Panc1 (cell line): Measurements from ENCODE around the gene NAT9. TPM values are rescaled to one million over a fixed set of nuclear protein-coding genes. Genes with fewer than 3 reads are reported as not detected.

Experiments
- ATAC-seq: fragments of 200-7000 bp; cut with Tn5 transposase; 2 replicates; pipeline ENCODE4 v1.9.1; 2020; ENCODE audit warnings: mild to moderate bottlenecking, moderate library complexity
- BruUV-seq: library from RNA; stranded (reverse); fragments of 400-500 nt; replicated peaks from 2 replicates; lab custom pipeline; 2021; lab: Mats Ljungman, UMichigan
- CTCF ChIA-PET: fragments of 300-600 bp; sonication (Branson Sonifier 250); formaldehyde crosslinking; loops from one replicate; lab custom pipeline; 2022; ENCODE audit warnings: antibody characterized with exemption; lab: Charles Lee
- POLR2A ChIA-PET: fragments of 300-600 bp; sonication (Branson Sonifier 250); formaldehyde crosslinking; loops from one replicate; lab custom pipeline; 2022; ENCODE audit warnings: antibody characterized with exemption; lab: Charles Lee
- DNase-seq: peaks from one replicate; pipeline ENCODE4 v3.0.0-alpha.2; 2010; ENCODE audit warnings: low read depth, low spot score
- H3K27ac ChIP-seq: 2 replicates; pipeline ENCODE4 v1.5.1; 2011; ENCODE audit warnings: mild to moderate bottlenecking, low read length, inconsistent platforms
- H3K27me3 ChIP-seq: fragments of 200-500 bp; sonication (Bioruptor generic); 2 replicates; pipeline ENCODE4 v1.6.0; 2014; ENCODE audit warnings: low read length, inconsistent platforms; ENCODE audit not compliant: control insufficient read depth, insufficient read depth
- H3K36me3 ChIP-seq: fragments of 200-500 bp; sonication (Bioruptor generic); 2 replicates; pipeline ENCODE4 v1.5.1; 2014; ENCODE audit warnings: inconsistent platforms, mild to moderate bottlenecking, low read length, moderate library complexity; ENCODE audit not compliant: control insufficient read depth, insufficient read depth
- H3K4me1 ChIP-seq: 2 replicates; pipeline ENCODE4 v1.5.1; 2011; ENCODE audit warnings: inconsistent platforms, mild to moderate bottlenecking, low read length, moderate library complexity; ENCODE audit not compliant: control insufficient read depth, insufficient read depth
- H3K4me3 ChIP-seq, 2 experiments: 2 replicates each; pipeline ENCODE4 v1.5.1; 2011 to 2012; ENCODE audit warnings: low read depth in 2 of 2, low read length in 2 of 2, mild to moderate bottlenecking in 2 of 2, inconsistent platforms in 1 of 2, moderate library complexity in 1 of 2
- H3K9me3 ChIP-seq: fragments of 200-500 bp; sonication (Bioruptor generic); 2 replicates; pipeline ENCODE4 v1.5.1; 2014; ENCODE audit warnings: low read depth, mild to moderate bottlenecking, inconsistent platforms, low read length, moderate library complexity; ENCODE audit not compliant: control insufficient read depth, insufficient read depth
- CTCF ChIP-seq: fragments of 450-650 bp; IDR thresholded peaks from 2 replicates; pipeline ENCODE4 v1.5.1; 2017; ENCODE audit warnings: mild to moderate bottlenecking
- POLR2AphosphoS5 ChIP-seq: IDR thresholded peaks from 2 replicates; pipeline ENCODE4 v1.6.1; 2012; ENCODE audit warnings: mild to moderate bottlenecking, low read depth, low read length, moderate library complexity
- REST ChIP-seq, 2 experiments: IDR thresholded peaks; 2 replicates each; pipeline ENCODE4 v1.6.1; 2011 to 2012; ENCODE audit warnings: low read depth in 2 of 2, control low read depth in 1 of 2, low read length in 1 of 2, mild to moderate bottlenecking in 1 of 2, moderate library complexity in 1 of 2; ENCODE audit not compliant: insufficient read depth in 1 of 2
- SIN3A ChIP-seq: IDR thresholded peaks from 2 replicates; pipeline ENCODE4 v1.6.1; 2012; ENCODE audit warnings: low read depth, mild to moderate bottlenecking, low read length, moderate library complexity, borderline replicate concordance; ENCODE audit not compliant: insufficient read depth
- TCF7L2 ChIP-seq: IDR thresholded peaks from 2 replicates; pipeline ENCODE4 v1.6.1; 2011; ENCODE audit warnings: mild to moderate bottlenecking, low read depth, low read length, inconsistent platforms
- in situ Hi-C: cut with HindIII; loops from 2 replicates; pipeline ENCODE4 v1.10.0; 2016; ENCODE audit warnings: low sequenced_read_pairs, low pct_unique_long_range_greater_than_20kb
- intact Hi-C: fragments of 100-400 bp; cut with micrococcal nuclease; formaldehyde crosslinking; loops from one replicate; pipeline ENCODE4 v1.10.0; 2022; ENCODE audit not compliant: unreplicated experiment
- total RNA-seq: library from RNA; stranded (reverse); gene quantifications from one replicate; pipeline ENCODE4 v1.2.1, GENCODE V29; 2021; ENCODE audit not compliant: unreplicated experiment

NAT9 gene
- total RNA-seq, 1 experiment from 2014 or later: 90.1 TPM

GRCh38 chr17:74814453-74814852 is 38.3 kb upstream of the NAT9 start:
- Histone ChIP-seq H3K9me3 (no peaks in the 10 kb centered on the region), H3K27ac (no peak overlapping the region), H3K27me3 (no peaks in the 10 kb centered on the region), H3K4me1 (no peaks in the 10 kb centered on the region), H3K4me3 (no peak overlapping the region), H3K36me3 (no peaks in the 10 kb centered on the region)
- CTCF ChIA-PET: no interaction called here
- intact Hi-C loops: no loop called here
- no peak for ATAC-seq
- TF ChIP-seq CTCF (no peak), SIN3A (no peak), TCF7L2 (no peak), REST (IDR thresholded peaks at IDR 0.05; ENCODE audit: insufficient read depth in 1 of 2, low read depth in 2 of 2, low read length in 1 of 2) (no peak), POLR2AphosphoS5 (no peak)
- no peak for DNase-seq
- BruUV-seq: no TSS peak
- in situ Hi-C loops: no loop called here
- POLR2A ChIA-PET: no interaction called here

- Histone ChIP-seq H3K36me3 (no peaks in the 10 kb centered on the region), H3K27me3 (no peaks in the 10 kb centered on the region), H3K4me3 (no peak overlapping the region), H3K9me3 (no peaks in the 10 kb centered on the region), H3K4me1 (no peaks in the 10 kb centered on the region), H3K27ac (no peak overlapping the region)
- intact Hi-C loops (no loop called here), in situ Hi-C loops (no loop called here)
- no peak for TF ChIP-seq REST (IDR thresholded peaks at IDR 0.05; ENCODE audit: insufficient read depth in 1 of 2, low read depth in 2 of 2, low read length in 1 of 2)
- TF ChIP-seq POLR2AphosphoS5: no peak
- TF ChIP-seq TCF7L2: no peak
- no peak for TF ChIP-seq CTCF
- TF ChIP-seq SIN3A: no peak
- CTCF ChIA-PET: no interaction called here
- BruUV-seq: no TSS peak
- POLR2A ChIA-PET: no interaction called here
- ATAC-seq (no peak), DNase-seq (no peak)
Observed at GRCh38 chr17:74812109-74813009, 36.2 kb upstream of the NAT9 start.
